ENCODE data around the gene ENDOG.

GRCh38 chr9:128840524-128840923, 22.2 kb downstream of the ENDOG start:
- TF ChIP-seq, protein P1, sequence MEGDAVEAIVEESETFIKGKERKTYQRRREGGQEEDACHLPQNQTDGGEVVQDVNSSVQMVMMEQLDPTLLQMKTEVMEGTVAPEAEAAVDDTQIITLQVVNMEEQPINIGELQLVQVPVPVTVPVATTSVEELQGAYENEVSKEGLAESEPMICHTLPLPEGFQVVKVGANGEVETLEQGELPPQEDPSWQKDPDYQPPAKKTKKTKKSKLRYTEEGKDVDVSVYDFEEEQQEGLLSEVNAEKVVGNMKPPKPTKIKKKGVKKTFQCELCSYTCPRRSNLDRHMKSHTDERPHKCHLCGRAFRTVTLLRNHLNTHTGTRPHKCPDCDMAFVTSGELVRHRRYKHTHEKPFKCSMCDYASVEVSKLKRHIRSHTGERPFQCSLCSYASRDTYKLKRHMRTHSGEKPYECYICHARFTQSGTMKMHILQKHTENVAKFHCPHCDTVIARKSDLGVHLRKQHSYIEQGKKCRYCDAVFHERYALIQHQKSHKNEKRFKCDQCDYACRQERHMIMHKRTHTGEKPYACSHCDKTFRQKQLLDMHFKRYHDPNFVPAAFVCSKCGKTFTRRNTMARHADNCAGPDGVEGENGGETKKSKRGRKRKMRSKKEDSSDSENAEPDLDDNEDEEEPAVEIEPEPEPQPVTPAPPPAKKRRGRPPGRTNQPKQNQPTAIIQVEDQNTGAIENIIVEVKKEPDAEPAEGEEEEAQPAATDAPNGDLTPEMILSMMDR (IDR thresholded peaks at IDR 0.05): no peak
- no peak for TF ChIP-seq POLR2A (IDR thresholded peaks at IDR 0.05)

Data from heart left ventricle (tissue), 13 donors.